Gastroesophageal sphincter (tissue), 3 donors: ENCODE data around the gene PSORS1C2.

Source experiments
- POLR2AphosphoS5 ChIP-seq: sonication (generic); formaldehyde crosslinking; IDR thresholded peaks from one replicate; pipeline ENCODE4 v1.6.1; 2017; ENCODE audit warnings: antibody characterized with exemption
- TF ChIP-seq, protein P1 (sequence below), 4 experiments: fragments of 200-600 bp in 2 of 4; fragments of 450-650 bp in 2 of 4; sonication (generic) in 1 of 4; IDR thresholded peaks; one replicate each; pipeline ENCODE4 v1.5.1; 2017 to 2019; ENCODE audit warnings: antibody characterized with exemption in 4 of 4, mild to moderate bottlenecking in 2 of 4, moderate library complexity in 2 of 4

DNA sequence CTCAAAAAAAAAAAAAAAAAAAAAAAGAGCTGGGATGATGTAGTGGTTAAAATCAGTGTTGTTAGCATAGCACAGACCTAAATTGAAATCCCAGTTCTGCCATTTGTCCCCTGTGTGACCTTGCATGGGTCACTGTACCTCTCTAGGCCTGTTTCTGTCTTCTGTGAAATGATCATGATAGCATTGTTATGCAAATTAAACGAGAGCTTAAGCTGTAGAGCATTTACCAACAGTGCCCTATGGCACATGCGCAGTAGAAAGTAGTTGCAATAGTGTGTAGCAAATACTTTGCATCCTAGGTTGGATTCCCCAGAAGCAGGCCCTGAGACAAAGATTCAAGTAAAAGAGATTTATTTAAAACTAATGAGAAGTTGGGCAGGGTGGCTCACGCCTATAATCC, 7.3 kb downstream of the PSORS1C2 start:
- TF ChIP-seq, protein P1, sequence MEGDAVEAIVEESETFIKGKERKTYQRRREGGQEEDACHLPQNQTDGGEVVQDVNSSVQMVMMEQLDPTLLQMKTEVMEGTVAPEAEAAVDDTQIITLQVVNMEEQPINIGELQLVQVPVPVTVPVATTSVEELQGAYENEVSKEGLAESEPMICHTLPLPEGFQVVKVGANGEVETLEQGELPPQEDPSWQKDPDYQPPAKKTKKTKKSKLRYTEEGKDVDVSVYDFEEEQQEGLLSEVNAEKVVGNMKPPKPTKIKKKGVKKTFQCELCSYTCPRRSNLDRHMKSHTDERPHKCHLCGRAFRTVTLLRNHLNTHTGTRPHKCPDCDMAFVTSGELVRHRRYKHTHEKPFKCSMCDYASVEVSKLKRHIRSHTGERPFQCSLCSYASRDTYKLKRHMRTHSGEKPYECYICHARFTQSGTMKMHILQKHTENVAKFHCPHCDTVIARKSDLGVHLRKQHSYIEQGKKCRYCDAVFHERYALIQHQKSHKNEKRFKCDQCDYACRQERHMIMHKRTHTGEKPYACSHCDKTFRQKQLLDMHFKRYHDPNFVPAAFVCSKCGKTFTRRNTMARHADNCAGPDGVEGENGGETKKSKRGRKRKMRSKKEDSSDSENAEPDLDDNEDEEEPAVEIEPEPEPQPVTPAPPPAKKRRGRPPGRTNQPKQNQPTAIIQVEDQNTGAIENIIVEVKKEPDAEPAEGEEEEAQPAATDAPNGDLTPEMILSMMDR (IDR thresholded peaks at IDR 0.05), result no peak
- TF ChIP-seq POLR2AphosphoS5, result no peak
